Hepatic stellate cell (primary cell): ENCODE data around the gene HNRNPF.
A peak's percentile ranks its signal among the peaks of the same experiment; 100 is the strongest.

ENCODE experiments used
- DNase-seq: peaks from one replicate; pipeline ENCODE4 v3.0.0; 2011; ENCODE audit warnings: low spot score

The HNRNPF gene

GRCh38 chr10:43376046-43376635 is 32.8 kb downstream of the HNRNPF start:
- DNase-seq, result no peak

- DNase-seq, result no peak
Observed at GRCh38 chr10:43375401-43376020, 33.5 kb downstream of the HNRNPF start.

DNA sequence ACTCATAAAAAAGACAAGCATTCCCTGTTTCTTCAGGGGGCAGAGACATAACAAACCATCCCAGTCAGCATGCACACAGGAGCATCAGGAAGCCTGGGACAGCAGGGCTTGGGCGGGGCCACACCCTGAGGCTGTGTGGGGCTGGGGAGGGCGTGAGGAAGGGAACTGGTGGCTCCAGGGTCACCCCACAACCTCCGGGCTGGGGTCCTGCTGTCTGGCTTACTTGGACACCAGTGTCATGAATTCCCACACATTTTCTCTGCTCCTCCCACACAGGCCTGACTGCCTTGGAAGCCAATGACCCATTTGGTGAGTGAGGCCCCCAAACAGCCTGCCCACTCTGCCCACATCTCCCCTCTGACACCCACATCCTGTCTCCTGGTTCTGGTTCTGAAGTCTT is 34.8 kb downstream of the HNRNPF start:
- DNase-seq, result no peak

DNA sequence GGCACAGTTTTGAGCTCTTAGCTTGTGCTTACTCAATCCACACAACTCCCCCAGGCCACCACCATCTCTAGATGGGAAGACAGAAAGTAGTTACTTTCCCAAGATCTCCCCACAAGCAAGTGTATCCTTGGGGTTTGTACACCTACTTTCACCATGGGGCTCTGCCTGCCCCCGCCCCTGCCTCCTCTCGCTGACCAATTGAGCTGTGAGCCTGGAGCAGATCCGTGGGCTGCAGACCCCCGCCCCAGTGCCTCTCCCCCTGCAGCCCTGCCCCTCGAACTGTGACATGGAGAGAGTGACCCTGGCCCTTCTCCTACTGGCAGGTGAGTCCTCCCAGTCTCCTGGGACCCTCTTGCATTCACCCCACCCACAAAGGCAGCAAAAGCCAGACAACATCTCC is 35.5 kb downstream of the HNRNPF start:
- no peak for DNase-seq

GRCh38 chr10:43372765-43373361 is 36.1 kb downstream of the HNRNPF start:
- DNase-seq, result no peak

GRCh38 chr10:43371418-43371817 is 37.6 kb downstream of the HNRNPF start, which contains the start of gene FXYD4:
Gene FXYD4, plus strand, starts transcription at chr10:43371636. Its CDS starts 2,111 bp downstream, at chr10:43373747.
- DNase-seq, result no peak

GRCh38 chr10:43370671-43371215 is 38.2 kb downstream of the HNRNPF start:
- no peak for DNase-seq

GRCh38 chr10:43369921-43370320 is 39.1 kb downstream of the HNRNPF start:
- no peak for DNase-seq

DNA sequence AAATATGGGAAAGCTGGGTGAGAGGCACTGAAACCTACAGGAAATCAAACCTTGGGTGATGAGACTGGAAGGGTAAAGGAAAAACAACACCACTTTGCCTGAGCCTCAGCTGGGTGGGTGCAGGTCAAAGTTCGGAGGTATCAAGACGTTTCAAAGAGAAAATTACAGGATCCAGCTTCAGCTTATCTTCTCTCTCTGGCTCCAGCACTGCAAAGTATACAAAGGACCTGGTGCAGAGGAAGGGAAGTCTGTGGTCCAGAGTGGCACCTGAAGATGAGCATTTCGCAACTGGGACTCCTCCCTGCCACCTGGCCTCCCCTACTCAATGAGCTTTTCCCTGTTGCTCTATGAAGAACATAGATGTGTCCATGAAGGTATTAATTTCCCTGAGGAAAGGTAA is 44.0 kb downstream of the HNRNPF start:
- no peak for DNase-seq

DNA sequence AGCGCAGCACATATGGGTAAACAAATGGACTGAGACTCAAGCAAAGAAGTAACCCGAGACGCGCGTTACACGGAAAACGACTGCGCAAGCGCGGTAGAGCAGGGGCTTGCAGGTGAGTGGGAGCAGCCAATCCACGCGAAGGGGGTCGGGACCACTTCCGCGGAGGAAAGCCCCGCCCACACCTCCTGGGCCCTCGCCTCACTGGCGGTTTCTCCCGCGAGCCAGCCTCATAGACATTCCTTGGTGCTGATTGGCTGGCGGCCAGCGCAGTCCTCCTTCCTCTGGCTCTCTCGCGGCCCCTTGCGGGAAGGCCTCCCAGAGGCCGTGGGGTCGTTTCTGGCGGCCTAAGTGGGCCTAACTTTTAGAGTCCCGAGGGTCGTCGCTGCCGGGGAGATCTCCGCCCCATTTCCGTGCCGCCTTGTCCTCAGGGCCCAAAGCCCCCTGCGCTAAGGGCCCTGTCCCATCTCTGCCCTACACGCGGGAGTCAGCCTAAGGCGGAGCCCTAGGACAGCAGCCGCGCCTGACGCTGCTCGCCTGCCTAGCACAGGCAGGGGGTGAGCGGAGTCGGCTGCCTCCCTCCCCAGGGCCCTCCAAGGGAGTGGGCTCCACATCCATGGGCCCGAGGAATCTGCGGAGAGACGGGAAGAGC is 46.7 kb downstream of the HNRNPF start:
- DNase-seq, result peak; percentile 76

GRCh38 chr10:43361547-43362190 is 47.3 kb downstream of the HNRNPF start:
- DNase-seq, result no peak

- no peak for DNase-seq
Observed at GRCh38 chr10:43360086-43360485, 48.9 kb downstream of the HNRNPF start.

DNA sequence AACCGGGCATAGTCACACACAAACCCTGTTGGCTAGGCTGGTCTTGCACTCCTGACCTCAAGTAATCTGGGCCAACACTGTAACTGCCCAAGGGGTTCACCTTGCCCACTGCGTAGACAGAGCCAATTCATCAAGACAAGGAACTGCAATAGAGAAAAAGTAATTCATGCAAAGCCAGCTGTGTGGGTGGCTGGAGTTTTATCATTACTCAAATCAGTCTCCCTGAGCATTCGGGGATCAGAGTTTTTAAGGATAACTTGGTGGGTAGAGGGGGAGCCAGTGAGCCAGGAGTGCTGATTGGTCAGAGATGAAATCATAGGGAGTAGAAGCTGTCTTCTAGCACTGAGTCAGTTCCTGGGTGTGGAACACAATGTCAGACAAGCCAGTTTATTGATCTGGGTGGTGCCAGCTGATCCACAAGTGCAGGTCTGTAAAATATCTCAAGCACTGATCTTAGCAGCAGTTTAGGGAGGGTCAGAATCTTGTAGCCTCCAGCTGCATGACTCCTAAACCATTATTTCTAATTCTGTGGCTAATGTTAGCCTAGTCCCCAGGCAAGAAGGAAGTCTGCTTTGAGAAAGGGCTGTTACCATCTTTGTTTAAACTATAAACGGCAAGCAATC is 53.1 kb downstream of the HNRNPF start:
- no peak for DNase-seq

DNA sequence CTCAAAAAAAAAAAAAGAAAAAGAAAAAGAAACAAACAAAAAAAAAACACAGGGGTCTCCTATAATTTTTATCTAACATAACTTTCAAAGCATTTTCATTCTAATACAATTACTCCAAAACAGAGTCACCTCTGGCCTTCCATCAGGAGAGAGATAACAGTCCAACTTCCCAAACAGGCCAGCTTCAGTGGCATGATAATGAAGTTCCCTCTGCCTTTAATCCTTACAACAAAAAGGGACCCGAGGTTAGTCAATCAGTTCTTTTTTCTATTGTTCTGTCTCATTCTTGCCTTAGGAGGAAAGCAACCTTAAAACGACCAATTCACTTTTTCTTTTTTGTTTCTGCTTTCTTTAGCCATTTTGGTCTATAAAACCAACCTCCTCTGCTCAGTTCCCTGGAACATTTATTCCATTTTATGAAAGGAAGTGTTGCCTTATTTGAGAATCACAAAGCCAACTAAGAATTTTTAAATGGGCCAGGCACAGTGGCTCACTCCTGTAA is 54.1 kb downstream of the HNRNPF start:
- DNase-seq, result no peak

- DNase-seq, result no peak
Observed at GRCh38 chr10:43354330-43354635, 54.7 kb downstream of the HNRNPF start.

DNA sequence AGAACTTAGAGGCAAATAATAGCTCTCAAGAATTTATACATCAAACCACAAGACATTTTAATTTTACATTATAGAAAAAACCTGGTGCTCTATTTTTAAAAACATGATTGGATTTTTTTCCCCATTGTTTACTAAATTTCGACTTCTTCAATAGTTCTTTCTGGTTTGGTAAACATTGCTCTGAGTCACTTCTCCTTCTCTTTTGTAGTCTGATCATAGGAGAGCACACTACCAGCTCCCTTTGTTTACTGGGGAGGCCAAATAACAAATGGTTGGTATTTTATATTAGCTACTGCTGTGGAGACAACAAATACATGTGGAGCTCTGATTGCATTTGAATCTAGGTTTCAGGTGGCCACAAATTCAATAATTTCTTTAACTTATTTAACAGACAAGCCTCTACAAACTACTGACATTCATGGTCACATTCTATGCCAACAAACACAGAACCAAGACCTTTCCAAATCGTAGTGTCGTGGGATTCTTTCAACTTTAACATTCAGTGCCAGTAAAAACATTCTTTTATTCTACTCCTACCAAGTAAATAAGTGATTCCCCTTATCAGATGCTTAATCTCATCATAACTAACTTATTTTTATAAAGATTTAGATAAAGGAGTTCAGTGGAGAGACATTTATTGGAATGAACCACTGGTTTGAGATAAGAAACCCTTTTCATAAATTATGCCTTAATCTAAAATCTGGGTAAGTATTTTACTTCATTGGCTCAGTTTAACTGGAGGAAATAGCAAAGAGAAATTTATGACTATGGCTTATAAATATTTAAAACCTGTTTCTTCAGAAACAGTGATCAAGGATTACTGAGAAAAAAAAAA is 55.3 kb downstream of the HNRNPF start:
- DNase-seq, result no peak

DNA sequence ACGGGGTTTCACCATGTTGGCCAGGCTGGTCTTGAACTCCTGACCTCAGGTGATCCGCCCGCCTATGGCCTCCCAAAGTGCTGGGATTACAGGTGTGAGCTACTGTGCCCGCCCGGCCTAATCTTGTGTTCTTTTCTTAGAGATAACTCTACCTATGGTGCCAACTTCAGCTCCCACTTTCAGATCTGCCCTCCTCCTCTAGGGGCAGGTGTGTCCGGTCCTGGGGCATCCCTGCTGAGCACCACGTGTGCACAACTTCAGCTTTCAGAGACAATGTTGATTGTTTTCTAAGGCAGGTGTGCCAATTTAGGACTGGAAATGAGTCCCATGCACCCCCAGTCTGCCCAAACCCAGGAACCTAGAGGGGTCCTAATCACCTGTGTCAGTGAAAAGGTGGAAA is 56.0 kb downstream of the HNRNPF start:
- DNase-seq, result no peak

DNA sequence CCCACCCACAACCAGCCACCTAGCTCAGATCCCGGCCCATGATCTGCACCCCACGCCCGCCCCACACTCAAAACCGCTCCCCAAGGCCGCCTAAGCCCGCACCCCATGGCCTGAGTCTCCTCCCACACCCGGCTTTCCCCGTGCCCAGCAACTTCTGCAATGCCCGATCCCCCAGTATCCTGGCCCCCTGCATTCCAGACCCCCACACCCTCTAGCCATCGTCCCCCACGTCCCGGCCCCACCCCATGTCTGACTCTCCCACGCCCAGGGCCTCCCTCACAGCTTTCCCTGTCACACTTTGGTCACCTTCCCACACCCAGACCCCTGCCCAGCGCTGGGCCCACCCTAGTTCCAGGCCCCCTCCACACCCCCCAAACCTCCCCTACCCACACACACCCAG is 57.7 kb downstream of the HNRNPF start:
- DNase-seq, result no peak

DNA sequence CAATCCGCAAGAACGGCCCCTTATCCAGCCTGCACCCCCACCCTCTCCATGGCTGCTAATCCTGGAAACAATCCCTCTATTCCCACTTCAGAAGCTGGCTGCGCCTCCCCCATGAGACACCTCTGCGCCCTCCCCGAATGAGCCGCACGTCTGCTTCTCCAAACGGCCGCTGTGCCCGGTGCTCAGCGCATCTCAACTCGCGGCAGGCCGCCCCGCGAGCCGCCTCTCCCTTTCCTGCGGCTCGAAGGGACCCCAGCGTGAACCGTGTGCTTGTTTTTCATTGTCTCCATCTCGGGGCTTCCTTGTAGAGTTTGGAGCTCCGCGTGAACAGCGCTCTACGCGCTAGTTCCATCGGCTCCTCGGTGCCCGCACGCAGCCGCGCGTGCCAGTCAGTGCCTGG is 58.3 kb downstream of the HNRNPF start:
- no peak for DNase-seq

- no peak for DNase-seq
Observed at GRCh38 chr10:43350156-43350555, 58.8 kb downstream of the HNRNPF start.
